Loucy (cell line): Measurements from ENCODE around the gene VMP1.
A peak's percentile ranks its signal among the peaks of the same experiment; 100 is the strongest.

Experiments
- H2AFZ ChIP-seq: fragments of 200-600 bp; sonication (generic); 2 replicates; pipeline ENCODE4 v1.6.0; 2016; ENCODE audit warnings: antibody characterized with exemption, mild to moderate bottlenecking, low read length, moderate library complexity
- H3F3A ChIP-seq: fragments of 200-600 bp; 2 replicates; pipeline ENCODE4 v1.6.0; 2016; ENCODE audit warnings: antibody characterized with exemption, low read depth, mild to moderate bottlenecking
- H3K27me3 ChIP-seq: fragments of 200-600 bp; sonication (generic); 2 replicates; pipeline ENCODE4 v1.6.1; 2014; ENCODE audit warnings: low read length, mild to moderate bottlenecking; ENCODE audit not compliant: insufficient read depth, poor library complexity, severe bottlenecking
- H3K36me3 ChIP-seq: fragments of 200-600 bp; sonication (generic); 2 replicates; pipeline ENCODE4 v1.6.1; 2016; ENCODE audit warnings: low read length; ENCODE audit not compliant: insufficient read depth
- H3K4me1 ChIP-seq: fragments of 200-600 bp; sonication (generic); 2 replicates; pipeline ENCODE4 v1.5.1; 2014; ENCODE audit warnings: low read length, mild to moderate bottlenecking; ENCODE audit not compliant: insufficient read depth, poor library complexity, severe bottlenecking
- H3K4me2 ChIP-seq: fragments of 200-600 bp; sonication (generic); 2 replicates; pipeline ENCODE4 v1.6.0; 2014; ENCODE audit warnings: antibody characterized with exemption, low read length, low read depth, mild to moderate bottlenecking; ENCODE audit not compliant: poor library complexity, severe bottlenecking
- H3K4me3 ChIP-seq: fragments of 200-600 bp; sonication (generic); 2 replicates; pipeline ENCODE4 v1.5.1; 2014; ENCODE audit warnings: low read length, mild to moderate bottlenecking, mixed read lengths; ENCODE audit not compliant: poor library complexity, severe bottlenecking
- H3K79me2 ChIP-seq: fragments of 200-600 bp; sonication (generic); 2 replicates; pipeline ENCODE4 v1.6.1; 2014; ENCODE audit warnings: low read length; ENCODE audit not compliant: insufficient read depth
- H3K9ac ChIP-seq: fragments of 200-600 bp; sonication (generic); 2 replicates; pipeline ENCODE4 v1.6.0; 2014; ENCODE audit warnings: mild to moderate bottlenecking, low read depth, low read length, moderate library complexity; ENCODE audit not compliant: poor library complexity, severe bottlenecking
- H3K9me2 ChIP-seq: fragments of 200-600 bp; sonication (generic); replicated peaks from 2 replicates; pipeline ENCODE4 v1.6.1; 2016; ENCODE audit warnings: low read depth, low read length, mixed read lengths
- H3K9me3 ChIP-seq: fragments of 200-600 bp; sonication (generic); 2 replicates; pipeline ENCODE4 v1.6.1; 2014; ENCODE audit warnings: mild to moderate bottlenecking, antibody characterized with exemption, low read length, low read depth; ENCODE audit not compliant: insufficient read depth
- H4K20me1 ChIP-seq: fragments of 200-600 bp; sonication (generic); 2 replicates; pipeline ENCODE4 v1.6.0; 2014; ENCODE audit warnings: antibody characterized with exemption, low read length, mild to moderate bottlenecking; ENCODE audit not compliant: insufficient read depth, poor library complexity, severe bottlenecking
- EZH2phosphoT487 ChIP-seq: fragments of 200-600 bp; IDR thresholded peaks from 2 replicates; pipeline ENCODE4 v1.6.1; 2018; ENCODE audit warnings: antibody characterized with exemption, mild to moderate bottlenecking, moderate library complexity, borderline replicate concordance
- TF ChIP-seq, protein P1 (sequence below): fragments of 200-600 bp; sonication (generic); conservative IDR thresholded peaks from 2 replicates; pipeline ENCODE4 v1.5.1; 2014; ENCODE audit warnings: mild to moderate bottlenecking, antibody characterized with exemption, low read length

VMP1 gene

DNA sequence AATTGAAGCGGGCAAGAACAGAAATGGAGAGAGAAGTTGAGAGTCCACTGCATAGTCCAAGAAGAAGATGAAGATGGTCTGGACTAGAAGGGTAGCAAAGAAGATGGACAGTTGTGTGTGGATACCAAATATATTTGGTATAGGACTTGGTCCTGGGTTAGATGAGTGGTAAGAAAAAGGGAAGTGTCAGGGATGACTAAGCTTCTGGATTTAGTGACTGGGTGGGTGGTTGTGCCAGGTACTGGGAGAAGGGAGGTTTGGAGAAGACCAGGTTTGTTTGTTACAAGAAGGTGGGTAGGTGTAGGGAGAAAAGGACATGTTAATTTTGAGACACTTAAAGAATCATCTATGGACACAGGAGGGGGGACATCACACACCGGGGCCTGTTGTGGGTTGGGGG lies 5.4 kb downstream of the VMP1 start:
- Histone ChIP-seq H4K20me1 (peaks cover 32% of the 10 kb centered on the region), H3K27me3 (no peaks in the 10 kb centered on the region), H3K4me2 (peak overlapping the region; percentile 60), H3K4me3 (peak overlapping the region; percentile 10), H3K9me3 (no peaks in the 10 kb centered on the region), H3K79me2 (peaks cover 89% of the 10 kb centered on the region), H3K4me1 (peaks cover 39% of the 10 kb centered on the region), H2AFZ (no peak overlapping the region), H3K9ac (no peak overlapping the region), H3K9me2 (no peaks in the 10 kb centered on the region), H3F3A (no peaks in the 10 kb centered on the region), H3K36me3 (no peaks in the 10 kb centered on the region)
- no peak for TF ChIP-seq EZH2phosphoT487
- TF ChIP-seq, protein P1, sequence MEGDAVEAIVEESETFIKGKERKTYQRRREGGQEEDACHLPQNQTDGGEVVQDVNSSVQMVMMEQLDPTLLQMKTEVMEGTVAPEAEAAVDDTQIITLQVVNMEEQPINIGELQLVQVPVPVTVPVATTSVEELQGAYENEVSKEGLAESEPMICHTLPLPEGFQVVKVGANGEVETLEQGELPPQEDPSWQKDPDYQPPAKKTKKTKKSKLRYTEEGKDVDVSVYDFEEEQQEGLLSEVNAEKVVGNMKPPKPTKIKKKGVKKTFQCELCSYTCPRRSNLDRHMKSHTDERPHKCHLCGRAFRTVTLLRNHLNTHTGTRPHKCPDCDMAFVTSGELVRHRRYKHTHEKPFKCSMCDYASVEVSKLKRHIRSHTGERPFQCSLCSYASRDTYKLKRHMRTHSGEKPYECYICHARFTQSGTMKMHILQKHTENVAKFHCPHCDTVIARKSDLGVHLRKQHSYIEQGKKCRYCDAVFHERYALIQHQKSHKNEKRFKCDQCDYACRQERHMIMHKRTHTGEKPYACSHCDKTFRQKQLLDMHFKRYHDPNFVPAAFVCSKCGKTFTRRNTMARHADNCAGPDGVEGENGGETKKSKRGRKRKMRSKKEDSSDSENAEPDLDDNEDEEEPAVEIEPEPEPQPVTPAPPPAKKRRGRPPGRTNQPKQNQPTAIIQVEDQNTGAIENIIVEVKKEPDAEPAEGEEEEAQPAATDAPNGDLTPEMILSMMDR: no peak

DNA sequence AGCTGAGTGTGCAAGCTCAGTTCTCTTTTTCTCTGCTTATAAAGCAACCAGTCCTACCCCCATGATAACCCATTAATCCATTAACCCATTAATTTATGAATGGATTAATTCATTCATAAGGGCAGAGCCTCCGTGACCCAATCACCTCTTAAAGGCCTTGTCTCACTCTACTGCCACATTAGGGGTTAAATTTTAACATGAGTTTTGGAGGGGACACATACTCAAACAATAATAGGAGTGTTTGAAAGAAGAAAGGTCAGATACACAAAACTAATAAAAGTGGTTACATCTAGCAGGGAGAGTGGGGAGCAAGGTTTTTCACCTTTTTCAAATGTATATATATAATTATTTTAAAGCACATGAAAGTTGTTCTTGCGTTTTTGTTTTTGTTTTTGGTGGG lies 6.8 kb downstream of the VMP1 start:
- H3F3A ChIP-seq: no peaks in the 10 kb centered on the region
- peaks cover 33% of the 10 kb centered on the region for H3K4me1 ChIP-seq
- peaks cover 23% of the 10 kb centered on the region for H4K20me1 ChIP-seq
- H3K9me3 ChIP-seq: no peaks in the 10 kb centered on the region
- no peaks in the 10 kb centered on the region for H3K36me3 ChIP-seq
- peaks cover 87% of the 10 kb centered on the region for H3K79me2 ChIP-seq
- H3K4me3 ChIP-seq: no peak overlapping the region
- H2AFZ ChIP-seq: no peak overlapping the region
- H3K27me3 ChIP-seq: no peaks in the 10 kb centered on the region
- no peak overlapping the region for H3K4me2 ChIP-seq
- no peaks in the 10 kb centered on the region for H3K9me2 ChIP-seq
- TF ChIP-seq EZH2phosphoT487: no peak
- TF ChIP-seq, protein P1: no peak
- H3K9ac ChIP-seq: no peak overlapping the region

DNA sequence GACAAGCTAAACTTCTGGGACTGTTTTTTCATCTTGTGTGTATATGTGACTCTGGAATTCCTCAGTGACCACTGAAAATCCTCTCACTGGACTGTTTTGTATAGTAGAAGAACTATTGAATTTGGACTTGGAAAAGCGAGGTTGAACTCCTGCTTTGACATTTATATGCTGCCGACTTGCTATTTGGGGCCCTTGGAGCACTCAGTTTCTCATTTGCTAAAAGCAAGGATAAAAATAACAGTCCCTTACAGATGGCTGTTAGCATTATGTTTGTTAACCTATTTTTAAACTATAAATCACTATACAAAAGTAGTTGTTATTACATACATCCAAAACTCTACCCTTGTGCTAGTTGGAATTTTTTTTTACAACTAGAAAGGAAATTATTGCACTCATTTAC lies 9.0 kb downstream of the VMP1 start:
- H4K20me1 ChIP-seq: peaks cover 19% of the 10 kb centered on the region
- H3K79me2 ChIP-seq: peaks cover 88% of the 10 kb centered on the region
- TF ChIP-seq, protein P1: no peak
- TF ChIP-seq EZH2phosphoT487: no peak

More for the DNA sequence above, 9.0 kb downstream of the VMP1 start:
- no peak overlapping the region for H3K9ac ChIP-seq
- no peaks in the 10 kb centered on the region for H3K36me3 ChIP-seq
- H3K4me2 ChIP-seq: no peak overlapping the region
- no peaks in the 10 kb centered on the region for H3F3A ChIP-seq
- H3K4me3 ChIP-seq: no peak overlapping the region
- peaks cover 25% of the 10 kb centered on the region for H3K4me1 ChIP-seq
- H2AFZ ChIP-seq: no peak overlapping the region
- H3K9me2 ChIP-seq: no peaks in the 10 kb centered on the region
- no peaks in the 10 kb centered on the region for H3K27me3 ChIP-seq
- H3K9me3 ChIP-seq: no peaks in the 10 kb centered on the region
